ENCODE measurements around the gene CNKSR3.
"Not testable (repeated sequence)": the region's sequence is repeated elsewhere in the genome, so short reads cannot be mapped to it uniquely, and the experiment has no call there.

Gene CNKSR3

GRCh38 chr6:154532426-154532825, 21.9 kb upstream of the CNKSR3 start:
- no peak for TF ChIP-seq Cebpa-rat (IDR thresholded peaks at IDR 0.05)
- Histone ChIP-seq H3K4me2 (no peak overlapping the region), H3K4me3 (no peak overlapping the region)

GRCh38 chr6:154529957-154530356, 19.5 kb upstream of the CNKSR3 start:
- H4K20me1 ChIP-seq, result no peaks in the 10 kb centered on the region
- H3K4me2 ChIP-seq, result no peak overlapping the region
- peaks cover 0 to 20% (median 7%) of the 10 kb centered on the region in 11 experiments; a peak in 11 of 22 replicates for H3K9me3 ChIP-seq (replicated peaks in 1 of 11)
- no peaks in the 10 kb centered on the region for H3K4me1 ChIP-seq
- H3K4me3 ChIP-seq, result no peak overlapping the region
- H3K27ac ChIP-seq, result no peak overlapping the region
- H3K9ac ChIP-seq, result no peak overlapping the region
- no peaks in the 10 kb centered on the region for H3K36me3 ChIP-seq
- no peaks in the 10 kb centered on the region for H3K27me3 ChIP-seq
- no peak for TF ChIP-seq Cebpa-rat (IDR thresholded peaks at IDR 0.05)

More at GRCh38 chr6:154532426-154532825, 21.9 kb upstream of the CNKSR3 start:
- no peaks in the 10 kb centered on the region for H3K4me1 ChIP-seq
- no peak overlapping the region for H3K9ac ChIP-seq
- H3K36me3 ChIP-seq, result no peaks in the 10 kb centered on the region
- H4K20me1 ChIP-seq, result no peaks in the 10 kb centered on the region
- H3K9me3 ChIP-seq (replicated peaks in 1 of 11), result peaks cover 0 to 18% (median 7%) of the 10 kb centered on the region in 11 experiments; a peak in 10 of 22 replicates
- no peak overlapping the region for H3K27ac ChIP-seq
- no peaks in the 10 kb centered on the region for H3K27me3 ChIP-seq

- Histone ChIP-seq H3K9ac (no peak overlapping the region), H3K9me3 (replicated peaks in 1 of 11) (peaks cover 0 to 24% (median 7%) of the 10 kb centered on the region in 11 experiments; a peak in 11 of 22 replicates), H3K4me3 (no peak overlapping the region), H3K27me3 (no peaks in the 10 kb centered on the region), H3K36me3 (no peaks in the 10 kb centered on the region), H3K4me2 (no peak overlapping the region), H3K27ac (no peak overlapping the region), H4K20me1 (no peaks in the 10 kb centered on the region), H3K4me1 (no peaks in the 10 kb centered on the region)
- no peak for TF ChIP-seq Cebpa-rat (IDR thresholded peaks at IDR 0.05)
Observed at GRCh38 chr6:154528310-154528915, 17.9 kb upstream of the CNKSR3 start.

GRCh38 chr6:154526996-154527395, 16.5 kb upstream of the CNKSR3 start:
- no peak overlapping the region for H3K27ac ChIP-seq
- no peak overlapping the region for H3K4me3 ChIP-seq
- H4K20me1 ChIP-seq, result no peaks in the 10 kb centered on the region
- H3K4me1 ChIP-seq, result no peaks in the 10 kb centered on the region
- peaks cover 0 to 24% (median 7%) of the 10 kb centered on the region in 11 experiments; a peak in 11 of 22 replicates for H3K9me3 ChIP-seq (replicated peaks in 1 of 11)
- TF ChIP-seq Cebpa-rat (IDR thresholded peaks at IDR 0.05), result no peak
- H3K4me2 ChIP-seq, result no peak overlapping the region
- no peak overlapping the region for H3K9ac ChIP-seq
- H3K36me3 ChIP-seq, result no peaks in the 10 kb centered on the region
- no peaks in the 10 kb centered on the region for H3K27me3 ChIP-seq

- no peak overlapping the region for H3K9ac ChIP-seq
- no peak overlapping the region for H3K27ac ChIP-seq
- H3K36me3 ChIP-seq, result no peaks in the 10 kb centered on the region
- no peak for TF ChIP-seq Cebpa-rat (IDR thresholded peaks at IDR 0.05)
- no peaks in the 10 kb centered on the region for H3K27me3 ChIP-seq
- peaks cover 0 to 10% (median 0%) of the 10 kb centered on the region in 11 experiments; a peak in 2 of 22 replicates for H3K9me3 ChIP-seq (replicated peaks in 1 of 11)
- no peak overlapping the region for H3K4me3 ChIP-seq
- no peaks in the 10 kb centered on the region for H3K4me1 ChIP-seq
- no peaks in the 10 kb centered on the region for H4K20me1 ChIP-seq
- no peak overlapping the region for H3K4me2 ChIP-seq
Observed at GRCh38 chr6:154522576-154522975, 12.1 kb upstream of the CNKSR3 start.

- no peak for TF ChIP-seq Cebpa-rat (IDR thresholded peaks at IDR 0.05)
- no peak overlapping the region for H3K9ac ChIP-seq
- H3K4me1 ChIP-seq, result no peaks in the 10 kb centered on the region
- H3K36me3 ChIP-seq, result no peaks in the 10 kb centered on the region
- H3K27me3 ChIP-seq, result no peaks in the 10 kb centered on the region
- H3K27ac ChIP-seq, result no peak overlapping the region
- H3K4me2 ChIP-seq, result no peak overlapping the region
- no peaks in the 10 kb centered on the region for H4K20me1 ChIP-seq
- no peak overlapping the region for H3K4me3 ChIP-seq
- peaks cover 0 to 9% (median 0%) of the 10 kb centered on the region in 11 experiments; a peak in 2 of 22 replicates for H3K9me3 ChIP-seq (replicated peaks in 1 of 11)
Observed at GRCh38 chr6:154521412-154521811, 10.9 kb upstream of the CNKSR3 start.

- no peak overlapping the region for H3K27ac ChIP-seq
- no peaks in the 10 kb centered on the region for H3K36me3 ChIP-seq
- no peaks in the 10 kb centered on the region for H3K27me3 ChIP-seq
- H3K9me3 ChIP-seq (replicated peaks in 1 of 11), result 0 out of 22 replicates have a peak, but pooled peaks cover 0 to 4% (median 0%) of the 10 kb centered on the region in 11 experiments
- no peak overlapping the region for H3K4me3 ChIP-seq
- H3K4me2 ChIP-seq, result no peak overlapping the region
- H3K9ac ChIP-seq, result no peak overlapping the region
- TF ChIP-seq Cebpa-rat (IDR thresholded peaks at IDR 0.05), result no peak
- H3K4me1 ChIP-seq, result no peaks in the 10 kb centered on the region
- H4K20me1 ChIP-seq, result no peaks in the 10 kb centered on the region
Observed at GRCh38 chr6:154520280-154520679, 9.8 kb upstream of the CNKSR3 start.

GRCh38 chr6:154518396-154518795, 7.9 kb upstream of the CNKSR3 start:
- Histone ChIP-seq H3K27me3 (no peaks in the 10 kb centered on the region), H3K9me3 (replicated peaks in 1 of 11) (no peaks in the 10 kb centered on the region), H3K4me3 (no peak overlapping the region), H3K4me2 (no peak overlapping the region), H3K27ac (no peak overlapping the region), H3K9ac (no peak overlapping the region), H3K36me3 (no peaks in the 10 kb centered on the region), H3K4me1 (no peaks in the 10 kb centered on the region), H4K20me1 (no peaks in the 10 kb centered on the region)
- TF ChIP-seq Cebpa-rat (IDR thresholded peaks at IDR 0.05), result no peak

GRCh38 chr6:154516276-154516675, 5.8 kb upstream of the CNKSR3 start:
- no peak overlapping the region for H3K9ac ChIP-seq
- no peak overlapping the region for H3K4me2 ChIP-seq
- TF ChIP-seq Cebpa-rat (IDR thresholded peaks at IDR 0.05), result no peak
- peaks cover 2 to 8% (median 6%) of the 10 kb centered on the region in 10 experiments for H3K4me1 ChIP-seq
- no peaks in the 10 kb centered on the region for H4K20me1 ChIP-seq
- H3K27me3 ChIP-seq, result no peaks in the 10 kb centered on the region
- H3K4me3 ChIP-seq, result no peak overlapping the region
- no peaks in the 10 kb centered on the region for H3K9me3 ChIP-seq (replicated peaks in 1 of 11)
- no peak overlapping the region for H3K27ac ChIP-seq
- H3K36me3 ChIP-seq, result no peaks in the 10 kb centered on the region

GRCh38 chr6:154515826-154516225, 5.3 kb upstream of the CNKSR3 start:
- Histone ChIP-seq H4K20me1 (no peaks in the 10 kb centered on the region), H3K9ac (no peak overlapping the region), H3K27me3 (no peaks in the 10 kb centered on the region), H3K36me3 (no peaks in the 10 kb centered on the region), H3K9me3 (replicated peaks in 1 of 11) (no peaks in the 10 kb centered on the region), H3K4me1 (peaks cover 6 to 12% (median 10%) of the 10 kb centered on the region in 10 experiments), H3K4me3 (no peak overlapping the region), H3K27ac (no peak overlapping the region), H3K4me2 (no peak overlapping the region)
- TF ChIP-seq Cebpa-rat (IDR thresholded peaks at IDR 0.05), result no peak

- H3K9me3 ChIP-seq (replicated peaks in 1 of 11); H3K4me2 ChIP-seq; H3K27me3 ChIP-seq; H3K4me3 ChIP-seq; H3K27ac ChIP-seq; H3K9ac ChIP-seq; H4K20me1 ChIP-seq; H3K36me3 ChIP-seq: not testable (repeated sequence)
- H3K4me1 ChIP-seq, result peaks cover 7 to 13% (median 11%) of the 10 kb centered on the region in 10 experiments
Observed at GRCh38 chr6:154515076-154515475, 4.6 kb upstream of the CNKSR3 start.
